HG03442 (cell line): ENCODE data around the gene MIPOL1.
"Not testable (repeated sequence)": the region's sequence is repeated elsewhere in the genome, so short reads cannot be mapped to it uniquely, and the experiment has no call there.

Source experiments
- ATAC-seq: cut with Tn5 transposase; IDR thresholded peaks from one replicate; pipeline ENCODE4 v1.9.1; 2021; ENCODE audit warnings: mild to moderate bottlenecking, moderate library complexity; ENCODE audit not compliant: unreplicated experiment

The MIPOL1 gene

GRCh38 chr14:37278636-37279538 is 81.2 kb downstream of the MIPOL1 start:
- no peak for ATAC-seq

GRCh38 chr14:37279818-37280217 is 82.1 kb downstream of the MIPOL1 start:
- no peak for ATAC-seq

- no peak for ATAC-seq
Measured at GRCh38 chr14:37284760-37285159, 87.0 kb downstream of the MIPOL1 start.

DNA sequence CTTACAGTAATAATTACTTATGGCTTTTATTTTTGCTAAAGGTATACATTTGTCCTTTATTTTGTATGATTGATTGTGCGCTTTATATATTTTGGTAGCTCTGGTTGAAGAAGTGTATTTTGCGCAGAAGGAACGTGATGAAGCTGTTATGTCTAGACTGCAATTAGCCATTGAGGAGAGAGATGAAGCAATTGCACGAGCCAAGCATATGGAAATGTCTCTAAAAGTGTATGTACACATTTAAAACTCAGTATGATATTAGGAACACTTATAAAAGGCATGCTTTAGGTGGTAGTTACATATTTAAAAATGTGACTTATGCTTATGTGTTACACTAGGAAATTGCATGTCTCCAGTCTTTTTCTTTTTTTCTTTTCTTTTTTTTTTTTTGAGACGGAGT is 87.5 kb downstream of the MIPOL1 start:
- no peak for ATAC-seq

DNA sequence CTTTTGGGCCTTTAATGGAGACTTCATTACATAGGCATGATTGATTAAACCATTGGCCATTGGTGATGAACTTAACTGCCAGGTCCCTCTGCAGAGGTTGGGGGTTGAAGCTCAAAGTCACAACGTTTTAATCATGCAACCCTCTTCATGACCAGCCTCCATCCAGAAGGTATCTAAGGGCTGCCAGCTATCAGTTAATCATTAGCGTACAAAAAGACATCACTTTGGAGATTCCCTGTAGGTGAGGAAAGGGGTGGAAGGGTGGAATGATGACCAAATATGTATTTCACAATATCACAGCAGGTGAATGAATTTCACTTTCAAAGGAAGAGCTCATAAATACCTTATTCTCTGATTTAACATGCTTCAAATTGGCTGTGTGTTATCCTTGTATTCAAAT is 92.0 kb downstream of the MIPOL1 start:
- no peak for ATAC-seq

DNA sequence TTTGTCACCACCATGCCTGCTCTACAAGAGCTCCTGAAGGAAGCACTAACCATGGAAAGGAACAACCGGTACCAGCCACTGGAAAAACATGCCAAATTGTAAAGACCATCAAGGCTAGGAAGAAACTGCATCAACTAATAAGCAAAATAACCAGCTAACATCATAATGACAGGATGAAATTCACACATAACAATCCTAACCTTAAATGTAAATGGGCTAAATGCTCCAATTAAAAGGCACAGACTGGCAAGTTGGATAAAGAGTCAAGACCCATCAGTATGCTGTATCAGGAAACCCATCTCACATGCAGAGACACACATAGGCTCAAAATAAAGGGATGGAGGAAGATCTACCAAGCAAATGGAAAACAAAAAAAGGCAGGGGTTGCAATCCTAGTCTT is 97.5 kb downstream of the MIPOL1 start:
- ATAC-seq: not testable (repeated sequence)

DNA sequence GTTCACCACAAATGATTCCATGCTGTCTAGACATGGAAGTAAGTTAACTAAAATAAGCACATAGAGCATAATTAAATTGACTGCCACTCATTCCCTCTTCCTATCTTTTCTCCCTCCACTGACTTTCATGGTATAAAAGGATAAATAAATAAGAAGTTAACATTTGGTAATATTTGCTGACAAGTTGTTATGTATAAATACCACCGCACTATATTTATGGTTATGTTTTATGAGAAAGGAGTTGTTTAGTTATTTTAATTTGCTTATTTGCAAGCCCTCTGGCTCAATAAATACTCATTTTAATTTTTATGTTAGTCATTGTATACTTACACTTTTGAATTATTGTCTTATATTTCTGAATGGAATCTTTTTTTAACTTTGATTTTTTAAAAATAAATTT is 113.5 kb downstream of the MIPOL1 start:
- ATAC-seq: no peak

- no peak for ATAC-seq
Measured at GRCh38 chr14:37318938-37319337, 121.2 kb downstream of the MIPOL1 start.

DNA sequence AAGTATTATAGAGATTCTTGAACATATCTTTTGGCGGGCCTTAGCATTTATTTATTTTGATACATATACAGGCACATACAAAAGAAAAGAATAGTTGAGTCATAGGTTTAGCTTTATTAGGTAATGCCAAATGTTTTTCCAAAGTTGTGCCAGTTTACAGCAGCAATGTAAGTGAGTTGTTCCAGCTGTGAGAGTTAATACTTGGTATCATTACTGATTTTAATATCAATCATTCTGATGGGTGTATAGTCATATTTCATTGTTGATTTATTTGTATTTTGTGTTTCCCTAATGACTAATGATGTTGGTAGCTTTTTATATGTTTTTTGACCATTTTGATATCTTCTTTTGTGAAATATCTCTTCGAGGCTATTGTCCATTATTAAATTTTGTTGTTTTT is 122.4 kb downstream of the MIPOL1 start:
- no peak for ATAC-seq

DNA sequence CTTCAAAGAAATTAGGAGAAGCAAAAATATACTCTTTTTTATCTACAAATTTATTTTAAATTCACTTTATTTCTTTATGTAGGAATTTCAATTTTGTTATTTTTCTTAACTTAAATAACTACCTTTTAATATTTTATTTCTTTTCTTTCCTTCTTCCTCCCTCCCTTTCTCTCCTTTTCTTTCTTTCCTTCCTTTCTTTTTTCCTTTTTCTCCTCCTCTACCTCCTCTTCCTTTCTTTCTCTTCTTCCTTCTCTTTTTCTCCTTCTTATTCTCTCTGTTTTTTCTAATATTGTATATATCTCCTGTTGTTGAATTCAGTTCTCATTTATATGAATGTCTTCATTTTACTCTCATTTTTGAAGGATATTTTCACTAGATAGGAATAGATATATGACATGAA is 127.6 kb downstream of the MIPOL1 start:
- ATAC-seq: no peak

- no peak for ATAC-seq
Measured at GRCh38 chr14:37326434-37326833, 128.7 kb downstream of the MIPOL1 start.

DNA sequence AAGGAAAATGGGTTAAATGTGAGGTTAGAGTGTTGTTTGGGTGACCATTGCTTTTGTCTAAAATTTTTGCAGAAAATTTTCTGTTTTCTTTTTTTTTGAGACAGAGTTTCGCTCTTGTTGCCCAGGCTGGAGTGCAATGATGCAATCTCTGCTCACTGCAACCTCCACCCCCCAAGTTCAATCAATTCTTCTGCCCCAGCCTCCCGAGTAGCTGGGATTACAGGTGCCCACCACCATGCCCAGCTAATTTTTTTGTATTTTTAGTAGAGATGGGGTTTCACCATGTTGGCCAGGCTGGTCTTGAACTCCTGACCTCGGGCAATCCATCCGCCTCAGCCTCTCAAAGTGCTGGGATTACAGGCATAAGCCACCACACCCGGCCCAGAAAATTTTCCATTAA is 130.2 kb downstream of the MIPOL1 start:
- ATAC-seq: not testable (repeated sequence)

DNA sequence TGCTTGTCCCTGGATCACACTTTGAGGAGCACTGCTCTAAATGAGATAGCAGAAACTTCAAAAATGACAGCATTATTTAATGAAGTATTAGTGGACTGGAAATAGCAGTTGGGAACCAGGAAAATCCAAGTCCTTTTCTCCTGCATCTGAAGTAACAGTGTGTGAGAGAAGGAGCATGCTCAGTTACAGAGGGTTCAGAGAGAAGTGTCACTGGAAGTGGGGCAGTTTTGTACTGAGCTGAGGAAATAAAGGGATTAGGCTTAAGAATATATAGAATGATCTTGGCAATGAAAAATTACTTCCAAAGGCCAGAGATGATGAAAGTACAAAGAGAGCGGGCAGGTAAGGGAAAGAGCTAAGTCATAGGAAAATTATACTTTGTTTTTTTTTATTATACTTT is 130.9 kb downstream of the MIPOL1 start:
- no peak for ATAC-seq

DNA sequence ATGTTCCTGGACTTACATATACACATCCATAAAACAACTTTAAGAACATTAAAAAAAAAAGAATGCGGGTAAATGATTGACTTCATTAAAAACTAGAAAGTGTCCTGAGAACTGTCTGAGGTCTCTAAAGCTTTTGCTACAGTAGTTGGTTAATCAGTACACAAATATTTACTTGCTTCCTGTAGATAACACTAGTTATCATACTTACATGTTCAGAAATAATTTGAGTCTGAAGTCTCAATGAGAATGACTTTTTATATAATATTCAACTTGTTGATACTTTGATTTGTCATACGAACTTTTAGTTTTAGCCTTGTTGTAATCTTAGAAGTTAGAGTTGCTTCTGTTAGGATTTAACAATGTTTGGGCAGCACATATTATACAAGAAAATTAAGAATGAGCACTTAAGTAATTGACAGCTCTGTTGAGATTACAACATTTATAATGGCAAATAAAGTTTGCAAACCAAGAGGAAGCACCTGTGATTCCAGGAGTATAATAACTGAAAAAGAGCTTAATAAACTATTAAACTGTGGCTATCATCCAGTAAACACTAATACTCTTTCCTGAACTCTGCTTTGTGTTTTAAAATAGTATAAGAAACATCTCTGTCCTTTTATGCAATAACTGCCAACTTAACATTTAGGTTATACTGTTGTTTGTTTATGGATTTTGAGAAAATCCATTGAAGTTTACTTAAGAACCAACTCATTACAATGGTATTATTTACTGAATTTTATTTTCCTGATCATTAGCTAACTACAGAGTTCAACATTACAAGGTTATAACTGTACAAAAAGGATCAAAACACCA is 131.7 kb downstream of the MIPOL1 start:
- ATAC-seq: no peak

GRCh38 chr14:37330910-37331309 is 133.2 kb downstream of the MIPOL1 start:
- no peak for ATAC-seq

DNA sequence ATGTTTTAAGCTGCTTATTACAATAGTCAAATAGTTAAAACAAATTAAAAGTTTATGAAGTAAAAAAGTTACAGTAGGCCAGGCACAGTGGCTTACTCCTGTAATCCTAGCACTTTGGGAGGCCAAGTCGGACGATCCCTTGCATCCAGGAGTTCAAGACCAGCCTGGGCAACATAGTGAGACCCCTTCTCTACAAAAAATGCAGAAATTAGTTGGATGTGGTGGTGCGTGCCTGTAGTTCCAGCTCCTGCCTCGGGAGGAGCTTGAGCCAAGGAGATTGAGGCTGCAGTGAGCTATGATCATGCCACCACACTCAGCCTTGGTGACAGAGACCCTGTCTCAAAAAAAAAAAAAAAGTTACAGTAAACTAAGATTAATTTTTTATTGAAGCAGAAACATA is 142.6 kb downstream of the MIPOL1 start:
- ATAC-seq: no peak

DNA sequence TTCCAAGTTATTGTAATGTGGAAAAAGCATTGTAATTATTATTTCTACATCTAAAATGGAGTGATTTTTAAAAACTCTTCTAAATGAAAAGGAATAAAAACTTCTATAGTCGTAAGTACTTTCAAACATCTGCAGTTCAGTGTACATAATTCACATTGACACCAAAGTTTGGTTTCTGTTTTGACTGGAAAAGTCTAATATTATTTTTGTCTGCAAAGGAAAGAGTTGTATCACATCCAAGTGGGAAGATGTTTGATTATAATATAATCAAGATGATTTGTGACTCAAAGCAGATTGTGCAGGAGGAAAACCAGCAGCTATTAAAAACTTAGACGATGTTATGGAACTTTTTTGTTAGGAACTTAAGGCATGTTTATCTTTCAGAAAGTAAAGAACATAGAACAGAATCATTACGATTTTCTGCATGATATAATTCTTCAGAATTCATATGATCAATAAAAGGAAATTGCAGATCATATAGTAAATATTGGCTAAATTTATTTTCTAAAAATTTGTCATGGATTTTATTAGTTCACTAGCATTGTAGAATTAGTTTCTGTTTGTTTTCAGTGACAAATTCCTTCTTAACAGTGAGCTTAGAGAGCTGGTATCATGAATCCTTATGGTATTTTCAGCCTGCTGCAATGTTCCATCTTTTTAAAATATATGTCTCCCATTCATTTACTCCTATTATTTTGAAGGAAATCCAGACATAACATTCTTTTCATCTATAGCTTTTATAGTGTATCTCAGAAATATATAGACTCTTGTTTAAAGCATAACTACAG is 145.8 kb downstream of the MIPOL1 start:
- no peak for ATAC-seq

DNA sequence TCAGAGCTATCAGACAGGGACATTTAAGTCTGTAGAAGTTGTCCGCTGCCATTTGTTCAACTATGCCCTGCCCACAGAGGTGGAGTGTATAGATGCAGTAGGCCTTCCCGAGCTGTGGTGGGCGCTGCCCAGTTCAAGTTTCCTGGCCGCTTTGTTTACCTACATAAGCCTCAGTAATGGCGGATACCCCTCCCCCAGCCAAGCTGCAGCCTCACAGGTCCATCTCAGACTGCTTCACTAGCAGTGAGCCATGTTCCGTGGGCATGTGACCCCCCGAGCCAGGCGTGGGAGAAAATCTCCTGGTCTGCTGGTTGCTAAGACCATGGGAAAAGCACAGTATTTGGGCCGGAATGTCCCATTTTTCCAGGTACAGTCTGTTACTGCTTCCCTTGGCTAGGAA is 165.9 kb downstream of the MIPOL1 start:
- no peak for ATAC-seq

DNA sequence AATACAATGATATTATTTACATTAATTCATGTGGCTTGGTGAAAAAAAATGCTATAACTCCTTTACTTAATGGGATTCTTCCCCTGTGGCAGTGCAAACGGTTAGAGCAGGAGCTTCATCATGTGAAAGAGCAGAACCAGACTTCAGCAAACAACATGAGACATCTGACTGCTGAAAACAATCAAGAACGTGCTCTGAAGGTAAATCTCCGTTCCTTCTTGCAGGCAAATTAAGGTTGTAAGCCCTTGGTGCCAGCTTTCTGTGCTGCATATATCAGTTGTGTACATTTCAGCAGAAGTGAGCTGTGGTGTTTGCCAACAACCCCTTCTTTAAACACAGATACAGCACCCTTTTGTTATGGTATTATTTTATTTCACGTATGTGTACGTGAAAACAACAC is 171.7 kb downstream of the MIPOL1 start:
- ATAC-seq: no peak

- ATAC-seq: no peak
Measured at GRCh38 chr14:37375566-37375965, 177.8 kb downstream of the MIPOL1 start.

- ATAC-seq: no peak
Measured at GRCh38 chr14:37376944-37377609, 179.3 kb downstream of the MIPOL1 start.
